Measurements from ENCODE around the gene TSPAN31.

DNA sequence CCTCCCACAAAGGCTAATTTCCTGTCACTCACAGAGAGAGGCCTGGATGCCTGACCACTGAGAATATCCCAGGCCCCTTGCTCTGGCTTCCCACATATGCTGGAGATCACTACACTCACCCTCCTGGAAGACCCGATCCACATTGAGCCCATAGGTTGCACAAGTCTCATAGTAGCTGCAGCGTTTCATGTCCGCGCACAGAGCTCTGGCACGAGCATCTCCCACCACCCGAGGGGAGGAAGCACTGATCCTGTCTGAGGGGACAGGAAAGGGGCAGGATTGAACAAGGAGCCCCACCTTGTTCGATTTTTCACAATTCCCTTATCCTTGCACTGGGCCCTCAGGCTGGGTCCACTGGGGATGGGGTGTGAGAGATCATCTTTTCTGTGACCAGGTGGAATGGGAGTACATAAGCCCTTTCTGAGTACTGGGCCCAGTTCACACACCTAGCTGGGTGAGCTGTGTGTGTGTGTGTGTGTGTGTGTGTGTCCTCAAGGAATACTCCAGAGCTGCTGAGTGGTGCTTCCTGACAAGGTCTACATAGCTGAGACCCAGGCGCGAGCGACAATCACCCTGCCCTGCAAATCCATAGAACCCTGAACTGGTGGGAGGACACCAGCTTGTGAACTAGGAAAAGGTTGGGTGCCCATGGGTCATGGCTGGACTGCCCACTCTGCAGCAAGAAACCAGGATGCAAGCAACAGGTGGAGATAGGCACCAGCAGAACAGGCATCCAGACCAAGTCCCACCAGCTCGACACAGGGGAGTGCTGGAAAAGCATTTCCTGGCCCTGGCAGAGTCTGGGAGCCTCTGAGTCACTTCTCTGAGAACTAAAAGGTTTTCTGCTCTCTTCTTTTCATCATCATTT is 11.9 kb upstream of the TSPAN31 start:
- TF ChIP-seq, protein P1, sequence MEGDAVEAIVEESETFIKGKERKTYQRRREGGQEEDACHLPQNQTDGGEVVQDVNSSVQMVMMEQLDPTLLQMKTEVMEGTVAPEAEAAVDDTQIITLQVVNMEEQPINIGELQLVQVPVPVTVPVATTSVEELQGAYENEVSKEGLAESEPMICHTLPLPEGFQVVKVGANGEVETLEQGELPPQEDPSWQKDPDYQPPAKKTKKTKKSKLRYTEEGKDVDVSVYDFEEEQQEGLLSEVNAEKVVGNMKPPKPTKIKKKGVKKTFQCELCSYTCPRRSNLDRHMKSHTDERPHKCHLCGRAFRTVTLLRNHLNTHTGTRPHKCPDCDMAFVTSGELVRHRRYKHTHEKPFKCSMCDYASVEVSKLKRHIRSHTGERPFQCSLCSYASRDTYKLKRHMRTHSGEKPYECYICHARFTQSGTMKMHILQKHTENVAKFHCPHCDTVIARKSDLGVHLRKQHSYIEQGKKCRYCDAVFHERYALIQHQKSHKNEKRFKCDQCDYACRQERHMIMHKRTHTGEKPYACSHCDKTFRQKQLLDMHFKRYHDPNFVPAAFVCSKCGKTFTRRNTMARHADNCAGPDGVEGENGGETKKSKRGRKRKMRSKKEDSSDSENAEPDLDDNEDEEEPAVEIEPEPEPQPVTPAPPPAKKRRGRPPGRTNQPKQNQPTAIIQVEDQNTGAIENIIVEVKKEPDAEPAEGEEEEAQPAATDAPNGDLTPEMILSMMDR (IDR thresholded peaks at IDR 0.05; ENCODE audit: low read length) = no peak
- no peak for TF ChIP-seq EZH2 (IDR thresholded peaks at IDR 0.05; ENCODE audit: borderline replicate concordance, low read length)
